Activated gamma-delta T cell (primary cell): ENCODE results near the gene KCNQ1OT1.

Source experiments
- DNase-seq: peaks from one replicate; lab custom pipeline; 2025; lab: John Stamatoyannopoulos, UW

The KCNQ1OT1 gene

GRCh38 chr11:2594267-2594666 is 105.5 kb downstream of the KCNQ1OT1 start:
- no peak for DNase-seq

DNA sequence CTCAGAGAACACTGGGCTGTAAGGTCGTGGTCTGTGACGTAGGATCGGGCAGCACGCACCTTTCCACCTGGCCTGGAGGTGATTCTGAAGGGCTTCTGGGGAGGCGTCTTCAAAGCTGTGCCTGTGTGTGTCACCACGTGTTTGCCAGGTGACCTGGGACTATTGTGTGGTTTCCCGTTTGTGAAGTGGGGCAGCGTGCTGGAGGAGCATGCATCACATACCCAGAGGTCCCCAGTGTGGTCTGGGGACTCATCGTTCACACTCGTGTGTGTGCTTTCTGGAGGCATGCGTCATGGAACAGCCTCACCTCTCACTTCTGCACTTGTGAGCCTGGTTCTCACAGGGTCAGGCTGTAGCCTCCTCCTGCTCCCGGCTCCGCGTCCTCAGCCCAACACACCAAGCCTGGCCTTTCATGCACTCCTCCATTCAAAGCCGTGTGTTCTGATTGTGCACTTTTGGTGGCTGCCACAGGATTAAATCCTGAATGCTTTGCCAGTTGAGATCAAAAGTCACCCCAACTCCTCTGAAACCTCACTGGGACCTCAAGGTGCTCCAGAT is 106.3 kb downstream of the KCNQ1OT1 start:
- DNase-seq: no peak

- no peak for DNase-seq
Observed at GRCh38 chr11:2592559-2593392, 107.0 kb downstream of the KCNQ1OT1 start.

GRCh38 chr11:2591805-2592204 is 108.0 kb downstream of the KCNQ1OT1 start:
- DNase-seq: no peak

DNA sequence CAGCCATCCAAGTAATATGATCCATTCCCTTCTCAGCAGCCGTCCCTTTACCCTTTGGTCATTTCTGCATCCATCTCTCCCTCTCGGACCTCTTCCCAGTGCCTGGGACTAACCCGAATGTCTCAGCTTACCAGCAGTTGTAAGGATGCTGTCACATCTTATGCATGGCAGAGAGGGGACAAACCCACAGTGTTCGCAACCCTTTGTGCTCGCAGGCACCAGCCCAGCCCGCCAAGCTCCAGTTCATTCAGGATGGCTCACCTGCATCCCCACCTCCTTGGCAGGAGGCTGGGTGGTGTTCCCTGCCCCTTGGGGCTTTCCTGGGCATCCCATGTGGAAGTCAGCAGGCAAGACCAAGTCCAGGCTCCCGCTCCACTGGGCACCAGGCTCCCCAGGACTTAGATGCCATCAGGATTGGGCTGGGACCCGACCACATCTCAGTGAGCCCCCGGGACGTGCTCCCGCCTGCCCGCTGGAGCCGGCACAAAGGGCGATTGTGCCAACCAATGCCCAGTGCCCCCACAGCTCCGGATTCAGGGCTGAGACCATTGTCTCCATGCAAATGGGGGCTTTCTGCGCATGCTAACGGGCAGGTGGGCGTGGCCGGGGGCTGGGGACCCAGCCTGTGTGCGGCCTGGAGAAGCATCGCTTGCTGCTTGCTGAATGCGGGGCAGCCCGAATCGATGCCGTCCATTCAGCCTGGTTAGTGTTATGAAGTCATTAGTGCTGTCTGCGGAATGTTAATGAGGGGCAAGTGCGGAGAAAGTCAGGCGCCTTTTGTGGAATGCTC is 108.6 kb downstream of the KCNQ1OT1 start:
- DNase-seq: no peak

- DNase-seq: no peak
Observed at GRCh38 chr11:2590131-2590964, 109.4 kb downstream of the KCNQ1OT1 start.

DNA sequence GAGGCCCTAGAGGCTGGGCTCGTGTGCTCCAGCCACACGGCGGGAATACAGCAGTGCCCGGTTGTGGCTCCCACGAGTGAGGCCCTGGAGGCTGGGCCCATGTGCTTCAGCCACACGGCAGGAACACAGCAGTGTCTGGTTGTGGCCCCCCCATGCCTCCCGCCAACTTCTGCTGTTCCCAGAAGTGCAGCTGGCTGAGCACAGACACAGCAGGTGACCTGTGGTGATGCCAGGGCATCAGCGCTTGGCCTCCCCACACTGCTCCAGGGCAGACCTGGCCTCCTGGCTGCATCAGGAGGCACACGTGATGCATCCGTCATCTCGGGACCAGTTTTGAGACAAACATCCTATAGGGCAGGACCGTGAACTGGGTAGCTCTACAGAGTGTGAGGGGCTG is 110.3 kb downstream of the KCNQ1OT1 start:
- DNase-seq: no peak

DNA sequence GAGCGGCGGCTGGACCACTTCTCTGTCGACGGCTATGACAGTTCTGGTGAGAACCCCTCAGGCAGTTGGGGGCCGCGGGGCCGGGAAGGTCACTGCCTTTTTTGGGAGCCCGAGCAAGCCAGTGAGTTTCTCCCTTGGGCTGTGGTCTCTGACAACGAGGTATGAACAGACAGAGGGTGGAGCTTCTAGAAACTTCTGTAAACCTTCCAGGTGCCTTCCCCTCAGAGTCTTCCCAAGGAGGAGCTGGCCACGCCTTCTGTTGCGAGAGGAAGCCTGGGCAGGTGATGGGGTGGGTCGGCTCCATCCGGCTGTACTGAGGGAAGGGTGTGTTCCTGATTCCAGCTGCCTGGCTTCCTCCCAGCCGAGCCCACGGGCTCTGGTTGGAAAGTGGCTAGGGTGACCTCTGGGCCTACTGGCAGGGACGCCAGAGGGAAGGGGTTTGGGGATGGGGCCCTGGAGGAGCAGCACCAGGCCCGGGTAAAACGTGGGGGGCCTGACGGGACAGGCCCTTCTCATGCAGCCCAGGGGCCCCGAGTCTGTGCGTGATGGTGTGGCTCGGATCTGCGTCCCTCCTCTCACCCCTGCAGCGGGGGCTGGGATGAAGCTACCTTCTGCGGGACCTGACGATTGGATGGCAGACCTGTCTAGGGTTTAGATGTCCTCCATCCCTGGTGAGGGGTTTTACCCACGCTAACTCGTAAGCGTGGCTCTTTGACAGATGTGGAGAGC is 110.8 kb downstream of the KCNQ1OT1 start:
- no peak for DNase-seq

GRCh38 chr11:2587976-2588748 is 111.6 kb downstream of the KCNQ1OT1 start:
- DNase-seq: no peak

- DNase-seq: no peak
Observed at GRCh38 chr11:2587132-2587930, 112.5 kb downstream of the KCNQ1OT1 start.

GRCh38 chr11:2586793-2587131 is 113.0 kb downstream of the KCNQ1OT1 start:
- DNase-seq: no peak

DNA sequence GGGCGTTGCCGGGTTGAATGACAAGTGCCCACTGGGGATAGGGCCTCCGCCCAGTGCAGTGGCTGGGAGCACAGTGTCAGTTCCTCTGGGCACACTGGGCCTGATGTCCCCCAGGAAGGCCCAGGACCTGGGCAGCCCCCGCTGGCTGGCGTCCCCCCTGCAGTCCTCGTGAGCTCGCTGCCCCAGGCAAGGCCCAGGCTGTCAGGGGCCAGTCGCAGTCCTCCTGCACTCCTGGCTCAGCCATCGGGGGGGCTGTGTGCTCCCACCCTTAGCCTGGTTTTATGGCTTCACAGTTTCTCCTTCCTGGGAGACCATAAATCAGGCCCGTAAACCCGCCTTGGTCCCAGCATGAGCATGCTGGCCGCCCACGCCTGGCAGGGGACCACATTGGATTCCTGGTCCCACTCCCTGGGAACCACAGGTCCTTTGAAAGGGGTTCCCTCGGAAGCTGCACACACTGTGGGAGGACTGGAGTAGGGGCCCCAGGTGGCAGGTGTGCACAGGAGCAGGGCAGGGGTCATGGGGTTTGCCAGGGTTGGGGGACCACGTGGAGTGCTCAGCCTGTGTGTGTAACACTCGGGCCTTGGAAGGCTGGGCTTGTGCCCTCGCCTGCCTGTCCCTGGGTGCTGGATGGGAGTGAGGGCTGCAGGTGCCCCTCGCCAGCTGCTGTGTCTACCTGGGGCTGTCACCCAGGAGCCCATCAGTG is 113.6 kb downstream of the KCNQ1OT1 start:
- no peak for DNase-seq

GRCh38 chr11:2585566-2586086 is 114.2 kb downstream of the KCNQ1OT1 start:
- DNase-seq: no peak

- DNase-seq: no peak
Observed at GRCh38 chr11:2584812-2585565, 114.8 kb downstream of the KCNQ1OT1 start.

GRCh38 chr11:2584434-2584811 is 115.4 kb downstream of the KCNQ1OT1 start:
- DNase-seq: no peak

DNA sequence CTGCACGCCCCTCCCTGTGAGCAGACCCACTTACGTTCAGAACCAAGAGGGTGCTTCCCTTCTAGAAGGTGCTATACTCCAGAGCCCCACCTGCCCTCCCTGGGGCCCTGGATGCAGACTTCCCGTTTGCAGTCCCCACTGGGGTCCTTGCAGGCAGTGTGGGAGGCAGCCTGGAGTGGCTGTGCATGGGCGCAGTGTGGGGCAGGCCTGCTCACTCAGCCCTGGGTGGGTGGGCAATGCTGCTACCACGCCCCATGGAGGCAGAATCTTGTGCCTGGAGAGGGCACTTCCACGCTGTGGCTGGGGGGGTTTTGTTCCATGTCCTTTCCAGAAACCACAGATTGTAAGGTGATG is 116.2 kb downstream of the KCNQ1OT1 start:
- no peak for DNase-seq

DNA sequence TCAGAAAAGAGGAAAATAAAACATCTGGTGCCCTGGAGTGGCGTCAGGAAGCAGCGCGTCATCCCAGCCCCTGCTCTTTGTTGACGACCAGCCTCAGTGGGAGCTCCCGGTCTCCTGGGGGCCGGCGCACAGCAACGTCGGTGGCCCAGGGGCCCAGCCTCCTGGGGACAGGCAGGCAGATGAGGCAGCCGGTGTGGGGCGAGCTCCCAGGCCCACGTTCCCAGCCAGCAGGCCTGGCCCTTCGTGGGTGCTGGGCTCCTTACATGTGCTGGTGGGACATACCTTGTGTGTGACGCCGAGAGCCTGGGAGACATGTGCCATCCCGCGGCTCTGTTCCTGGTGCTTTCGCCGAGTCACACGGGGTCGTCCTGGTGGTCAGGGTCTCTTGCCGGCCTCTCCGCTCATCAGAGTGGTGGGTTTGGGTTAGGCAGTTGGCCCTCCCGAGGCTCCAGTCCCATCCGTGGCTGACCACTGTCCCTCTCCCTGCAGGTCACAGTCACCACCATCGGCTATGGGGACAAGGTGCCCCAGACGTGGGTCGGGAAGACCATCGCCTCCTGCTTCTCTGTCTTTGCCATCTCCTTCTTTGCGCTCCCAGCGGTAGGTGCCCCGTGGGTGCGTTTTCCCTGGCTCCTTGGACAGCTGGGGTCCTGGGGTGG is 116.7 kb downstream of the KCNQ1OT1 start:
- DNase-seq: no peak
